Mesothelial cell of epicardium (in vitro differentiated cells): ENCODE measurements around the gene FBL. TPM values are rescaled to one million over a fixed set of nuclear protein-coding genes. Genes with fewer than 3 reads are reported as not detected.

Experiments
- DNase-seq, 2 experiments: peaks; one replicate each; pipeline ENCODE4 v3.0.0; 2021; ENCODE audit warnings: low spot score in 2 of 2; ENCODE audit not compliant: unreplicated experiment in 2 of 2
- H3K27ac Mint-ChIP-seq: 2 replicates; pipeline ENCODE4 v1.8.0; 2021; ENCODE audit warnings: mixed read lengths
- H3K27me3 Mint-ChIP-seq: 2 replicates; pipeline ENCODE4 v1.8.0; 2021; ENCODE audit warnings: low read depth, mixed read lengths
- H3K36me3 Mint-ChIP-seq: 2 replicates; pipeline ENCODE4 v1.8.0; 2021; ENCODE audit warnings: mixed read lengths
- H3K4me1 Mint-ChIP-seq: 2 replicates; pipeline ENCODE4 v1.8.0; 2021; ENCODE audit warnings: mixed read lengths
- H3K4me3 Mint-ChIP-seq: 2 replicates; pipeline ENCODE4 v1.8.0; 2021; ENCODE audit warnings: mild to moderate bottlenecking, moderate library complexity, mixed read lengths
- H3K9me3 Mint-ChIP-seq: 2 replicates; pipeline ENCODE4 v1.8.0; 2021; ENCODE audit warnings: mixed read lengths
- total RNA-seq: library from RNA; stranded (reverse); gene quantifications from 3 replicates; pipeline ENCODE4 v1.2.1, GENCODE V29; 2021
- TF ChIP-seq, protein P1 (sequence below): fragments of 200-600 bp; sonication (generic); IDR thresholded peaks from one replicate; pipeline ENCODE4 v1.5.0; 2021; ENCODE audit warnings: antibody characterized with exemption; ENCODE audit not compliant: unreplicated experiment

The FBL gene
- total RNA-seq, 1 donor from 2014 or later = 273 TPM

DNA sequence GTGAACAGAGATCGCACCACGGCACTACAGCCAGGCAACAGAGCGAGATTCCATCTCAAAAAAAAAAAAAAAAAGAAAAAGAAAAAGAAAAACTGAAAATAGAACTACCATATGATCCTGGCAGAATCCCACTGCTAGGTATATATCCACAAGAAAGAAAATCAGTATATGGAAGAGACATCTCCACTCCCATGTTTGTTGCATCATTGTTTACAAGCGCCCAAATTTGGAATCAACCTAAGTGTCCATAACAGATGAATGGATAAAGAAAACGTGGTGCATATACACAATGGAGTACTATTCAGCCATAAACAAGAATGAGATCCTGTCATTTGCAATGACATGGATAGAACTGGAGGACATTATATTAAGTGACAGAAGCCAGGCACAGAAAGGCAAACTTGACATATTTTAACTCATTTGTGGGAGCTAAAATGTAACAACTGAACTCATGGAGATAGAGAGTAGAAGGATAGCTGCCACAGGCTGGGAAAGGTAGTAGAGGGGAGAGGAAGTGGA lies 38.3 kb downstream of the FBL start:
- TF ChIP-seq, protein P1, sequence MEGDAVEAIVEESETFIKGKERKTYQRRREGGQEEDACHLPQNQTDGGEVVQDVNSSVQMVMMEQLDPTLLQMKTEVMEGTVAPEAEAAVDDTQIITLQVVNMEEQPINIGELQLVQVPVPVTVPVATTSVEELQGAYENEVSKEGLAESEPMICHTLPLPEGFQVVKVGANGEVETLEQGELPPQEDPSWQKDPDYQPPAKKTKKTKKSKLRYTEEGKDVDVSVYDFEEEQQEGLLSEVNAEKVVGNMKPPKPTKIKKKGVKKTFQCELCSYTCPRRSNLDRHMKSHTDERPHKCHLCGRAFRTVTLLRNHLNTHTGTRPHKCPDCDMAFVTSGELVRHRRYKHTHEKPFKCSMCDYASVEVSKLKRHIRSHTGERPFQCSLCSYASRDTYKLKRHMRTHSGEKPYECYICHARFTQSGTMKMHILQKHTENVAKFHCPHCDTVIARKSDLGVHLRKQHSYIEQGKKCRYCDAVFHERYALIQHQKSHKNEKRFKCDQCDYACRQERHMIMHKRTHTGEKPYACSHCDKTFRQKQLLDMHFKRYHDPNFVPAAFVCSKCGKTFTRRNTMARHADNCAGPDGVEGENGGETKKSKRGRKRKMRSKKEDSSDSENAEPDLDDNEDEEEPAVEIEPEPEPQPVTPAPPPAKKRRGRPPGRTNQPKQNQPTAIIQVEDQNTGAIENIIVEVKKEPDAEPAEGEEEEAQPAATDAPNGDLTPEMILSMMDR = no peak
- H3K27me3 Mint-ChIP-seq = peaks cover 4% of the 10 kb centered on the region
- H3K9me3 Mint-ChIP-seq = peaks cover 8% of the 10 kb centered on the region
- no peak overlapping the region for H3K27ac Mint-ChIP-seq
- DNase-seq = no peak
- H3K4me1 Mint-ChIP-seq = peaks cover 2% of the 10 kb centered on the region
- H3K36me3 Mint-ChIP-seq = no peaks in the 10 kb centered on the region
- H3K4me3 Mint-ChIP-seq = no peak overlapping the region

DNA sequence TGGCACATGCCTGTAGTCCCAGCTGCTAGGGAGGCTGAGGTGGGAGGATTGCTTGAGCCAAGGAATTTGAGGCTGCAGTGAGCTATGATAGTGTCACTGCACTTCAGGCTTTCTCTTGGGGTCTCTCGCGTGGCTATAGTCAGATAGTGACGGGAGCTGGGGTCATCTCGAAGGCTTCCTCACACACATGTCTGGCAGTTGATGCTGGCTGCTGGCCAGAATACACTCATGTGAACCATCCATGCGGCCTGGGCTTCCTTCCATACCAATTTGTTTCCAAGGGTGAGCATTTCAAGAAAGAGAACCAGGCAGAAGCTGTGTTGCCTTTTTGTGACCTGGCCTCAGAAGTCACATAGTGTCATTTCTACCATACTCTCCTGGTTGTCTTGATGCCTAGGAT lies 41.1 kb downstream of the FBL start:
- Mint-ChIP-seq H3K36me3 (no peaks in the 10 kb centered on the region), H3K27me3 (peaks cover 9% of the 10 kb centered on the region), H3K9me3 (peaks cover 8% of the 10 kb centered on the region), H3K4me1 (peaks cover 5% of the 10 kb centered on the region), H3K27ac (no peak overlapping the region), H3K4me3 (no peak overlapping the region)
- no peak for DNase-seq
- TF ChIP-seq, protein P1 = no peak

DNA sequence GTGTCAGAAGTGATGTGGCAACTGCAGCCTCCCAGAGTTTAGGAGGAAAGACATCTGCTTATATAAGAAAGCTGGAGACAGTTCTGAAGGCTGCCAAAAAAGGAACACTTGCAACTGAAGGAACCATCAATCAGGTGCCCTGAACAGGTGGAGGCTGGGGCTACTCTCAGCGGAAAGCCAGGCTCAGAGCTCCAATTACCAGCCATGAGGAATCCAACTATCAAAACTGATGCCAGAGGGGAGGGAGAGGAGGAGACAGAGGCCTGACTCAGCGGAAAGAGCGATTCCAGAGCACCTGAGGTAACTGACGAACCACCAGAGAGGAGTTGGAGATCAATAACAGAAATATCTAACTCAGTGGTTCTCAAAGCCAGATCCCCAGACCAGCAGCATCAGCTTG lies 43.2 kb downstream of the FBL start:
- Mint-ChIP-seq H3K9me3 (peaks cover 1% of the 10 kb centered on the region), H3K4me3 (no peak overlapping the region), H3K27me3 (peaks cover 12% of the 10 kb centered on the region), H3K36me3 (no peaks in the 10 kb centered on the region), H3K4me1 (peaks cover 5% of the 10 kb centered on the region), H3K27ac (no peak overlapping the region)
- TF ChIP-seq, protein P1 = no peak
- DNase-seq = no peak

DNA sequence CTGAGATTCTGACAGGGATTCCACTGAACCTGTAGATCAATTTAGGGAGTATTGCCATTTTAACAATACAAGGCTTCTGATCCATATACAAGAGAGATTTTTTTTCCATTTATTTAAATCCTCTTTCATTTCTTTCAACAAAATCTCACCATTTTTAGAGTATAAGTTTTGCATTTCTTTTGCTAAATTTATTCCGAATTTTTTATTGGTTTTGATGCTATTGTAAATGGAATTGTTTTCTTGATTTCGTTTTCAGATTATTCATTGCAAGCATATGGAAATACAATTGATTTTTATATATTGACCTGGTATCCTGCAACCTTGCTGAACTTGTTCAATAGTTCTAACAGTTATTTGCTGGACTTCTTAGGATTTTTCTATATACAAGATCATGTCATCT lies 49.1 kb downstream of the FBL start:
- H3K27ac Mint-ChIP-seq = no peak overlapping the region
- no peaks in the 10 kb centered on the region for H3K4me1 Mint-ChIP-seq
- H3K9me3 Mint-ChIP-seq = no peaks in the 10 kb centered on the region
- no peaks in the 10 kb centered on the region for H3K36me3 Mint-ChIP-seq
- TF ChIP-seq, protein P1 = no peak
- no peak overlapping the region for H3K4me3 Mint-ChIP-seq
- DNase-seq = no peak
- H3K27me3 Mint-ChIP-seq = peaks cover 34% of the 10 kb centered on the region

DNA sequence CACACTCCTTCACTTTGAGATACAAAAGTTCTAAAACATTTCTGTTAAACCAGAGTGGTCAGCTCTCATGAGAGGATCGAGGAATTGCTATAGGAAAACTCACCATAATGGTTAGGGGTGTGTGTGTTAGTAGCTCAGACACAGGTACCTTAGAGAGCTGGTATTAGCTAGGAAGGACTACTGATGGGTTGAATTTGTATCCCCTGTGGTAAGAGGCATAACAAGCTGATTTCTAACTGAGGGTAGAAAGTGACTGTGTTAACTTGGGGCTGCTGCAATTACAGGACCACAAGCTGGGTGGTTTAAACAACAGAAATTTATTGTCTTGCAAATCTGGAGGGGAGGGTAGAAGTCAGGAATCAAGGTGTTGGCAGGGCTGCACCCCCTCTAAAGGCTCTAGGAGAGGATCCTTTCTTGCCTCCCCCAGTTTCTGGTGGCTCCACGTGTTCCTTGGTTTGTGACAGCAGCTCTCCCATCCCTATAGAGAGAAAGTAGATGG lies 50.1 kb downstream of the FBL start:
- DNase-seq = no peak
- H3K27me3 Mint-ChIP-seq = peaks cover 34% of the 10 kb centered on the region

More for the DNA sequence above, 50.1 kb downstream of the FBL start:
- Mint-ChIP-seq H3K27ac (no peak overlapping the region), H3K9me3 (no peaks in the 10 kb centered on the region), H3K4me3 (no peak overlapping the region), H3K4me1 (no peaks in the 10 kb centered on the region), H3K36me3 (no peaks in the 10 kb centered on the region)
- TF ChIP-seq, protein P1 = no peak
